Tibial artery (tissue), 4 donors: ENCODE measurements around the gene CHERP.

Source experiments
- DNase-seq, 2 donors: peaks; one replicate each; pipeline ENCODE4 v3.0.0-alpha.2; 2019
- H3K27ac ChIP-seq, 2 donors: fragments of 200-600 bp; sonication (generic) in 1 of 2; 1 replicate in 1 of 2; 2 replicates in 1 of 2; pipeline ENCODE4 v1.5.1; 2018 to 2019; ENCODE audit warnings: mild to moderate bottlenecking in 1 of 2
- H3K27me3 ChIP-seq, 2 donors: fragments of 200-600 bp; sonication (generic) in 1 of 2; one replicate each; pipeline versions ENCODE4 v1.5.1 to v1.6.0; 2016 to 2019
- H3K36me3 ChIP-seq, 3 donors: fragments of 200-600 bp; sonication (generic) in 2 of 3; one replicate each; pipeline ENCODE4 v1.5.1; 2016 to 2019; ENCODE audit warnings: mild to moderate bottlenecking in 2 of 3
- H3K4me1 ChIP-seq, 4 donors: fragments of 200-600 bp; sonication (generic) in 2 of 4; 1 replicate in 3 of 4; 2 replicates in 1 of 4; pipeline ENCODE4 v1.5.1; 2016 to 2019
- H3K4me3 ChIP-seq, 2 donors: fragments of 200-600 bp; sonication (generic) in 1 of 2; 1 replicate in 1 of 2; 2 replicates in 1 of 2; pipeline ENCODE4 v1.5.1; 2018 to 2019; ENCODE audit warnings: mild to moderate bottlenecking in 2 of 2
- H3K9me3 ChIP-seq, 3 donors: fragments of 200-600 bp; sonication (generic) in 1 of 3; one replicate each; pipeline ENCODE4 v1.5.1; 2016 to 2019
- intact Hi-C: fragments of 100-400 bp; cut with DNase I; formaldehyde crosslinking; loops from one replicate; pipeline ENCODE4 v1.15.0; 2023; ENCODE audit warnings: low total_unique reads
- TF ChIP-seq, protein P1 (sequence below), 2 experiments: fragments of 200-600 bp in 1 of 2; fragments of 450-650 bp in 1 of 2; IDR thresholded peaks; one replicate each; pipeline ENCODE4 v1.5.1; 2017 to 2019; ENCODE audit warnings: antibody characterized with exemption in 2 of 2, mild to moderate bottlenecking in 1 of 2, moderate library complexity in 1 of 2

CHERP gene

GRCh38 chr19:16542910-16543472, 754 bp upstream of the CHERP start:
- Histone ChIP-seq H3K36me3 (peaks cover 0 to 25% (median 8%) of the 10 kb centered on the region in 3 donors), H3K27me3 (no peaks in the 10 kb centered on the region), H3K27ac (peak overlapping the region; percentile 89 to 92), H3K9me3 (no peaks in the 10 kb centered on the region), H3K4me1 (peaks cover 0 to 49% (median 34%) of the 10 kb centered on the region in 4 donors), H3K4me3 (peak overlapping the region; percentile 78 to 82)
- no peak for DNase-seq
- intact Hi-C loops, result no loop called here
- TF ChIP-seq, protein P1, sequence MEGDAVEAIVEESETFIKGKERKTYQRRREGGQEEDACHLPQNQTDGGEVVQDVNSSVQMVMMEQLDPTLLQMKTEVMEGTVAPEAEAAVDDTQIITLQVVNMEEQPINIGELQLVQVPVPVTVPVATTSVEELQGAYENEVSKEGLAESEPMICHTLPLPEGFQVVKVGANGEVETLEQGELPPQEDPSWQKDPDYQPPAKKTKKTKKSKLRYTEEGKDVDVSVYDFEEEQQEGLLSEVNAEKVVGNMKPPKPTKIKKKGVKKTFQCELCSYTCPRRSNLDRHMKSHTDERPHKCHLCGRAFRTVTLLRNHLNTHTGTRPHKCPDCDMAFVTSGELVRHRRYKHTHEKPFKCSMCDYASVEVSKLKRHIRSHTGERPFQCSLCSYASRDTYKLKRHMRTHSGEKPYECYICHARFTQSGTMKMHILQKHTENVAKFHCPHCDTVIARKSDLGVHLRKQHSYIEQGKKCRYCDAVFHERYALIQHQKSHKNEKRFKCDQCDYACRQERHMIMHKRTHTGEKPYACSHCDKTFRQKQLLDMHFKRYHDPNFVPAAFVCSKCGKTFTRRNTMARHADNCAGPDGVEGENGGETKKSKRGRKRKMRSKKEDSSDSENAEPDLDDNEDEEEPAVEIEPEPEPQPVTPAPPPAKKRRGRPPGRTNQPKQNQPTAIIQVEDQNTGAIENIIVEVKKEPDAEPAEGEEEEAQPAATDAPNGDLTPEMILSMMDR (IDR thresholded peaks at IDR 0.05), result no peak

DNA sequence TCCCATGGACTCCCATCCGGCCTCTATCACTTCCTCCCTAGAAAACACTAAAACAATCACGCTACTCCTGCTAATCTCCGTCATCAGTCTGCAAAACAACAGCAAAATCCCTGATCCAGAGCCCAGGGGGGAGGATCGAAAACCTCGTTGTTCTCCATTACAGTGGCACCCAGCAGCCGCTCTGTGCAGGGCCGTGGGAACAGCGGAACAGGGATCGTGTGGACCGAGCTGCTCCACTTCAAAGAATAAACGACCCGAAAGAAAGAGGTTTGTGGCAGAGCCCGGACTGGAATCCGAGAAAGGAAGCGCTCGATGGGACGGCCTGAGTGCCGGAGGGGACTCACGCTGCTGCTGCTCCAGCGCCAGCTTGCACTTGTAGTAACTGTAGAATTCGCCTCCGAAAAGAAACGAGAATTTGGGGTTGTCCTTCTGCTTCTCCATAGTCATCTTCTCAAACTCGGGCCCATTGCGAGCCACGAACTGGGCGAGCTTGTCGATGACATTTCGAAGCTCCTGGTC, 652 bp downstream of the CHERP start:
- TF ChIP-seq, protein P1 (IDR thresholded peaks at IDR 0.05), result no peak
- H3K27ac ChIP-seq, result peak overlapping the region; percentile 89 to 92
- H3K27me3 ChIP-seq, result no peaks in the 10 kb centered on the region
- peak overlapping the region; percentile 78 to 82 for H3K4me3 ChIP-seq
- H3K9me3 ChIP-seq, result no peaks in the 10 kb centered on the region
- intact Hi-C loops, result no loop called here
- peaks cover 4 to 39% (median 20%) of the 10 kb centered on the region in 3 donors for H3K36me3 ChIP-seq
- H3K4me1 ChIP-seq, result peaks cover 0 to 49% (median 34%) of the 10 kb centered on the region in 4 donors
- no peak for DNase-seq

DNA sequence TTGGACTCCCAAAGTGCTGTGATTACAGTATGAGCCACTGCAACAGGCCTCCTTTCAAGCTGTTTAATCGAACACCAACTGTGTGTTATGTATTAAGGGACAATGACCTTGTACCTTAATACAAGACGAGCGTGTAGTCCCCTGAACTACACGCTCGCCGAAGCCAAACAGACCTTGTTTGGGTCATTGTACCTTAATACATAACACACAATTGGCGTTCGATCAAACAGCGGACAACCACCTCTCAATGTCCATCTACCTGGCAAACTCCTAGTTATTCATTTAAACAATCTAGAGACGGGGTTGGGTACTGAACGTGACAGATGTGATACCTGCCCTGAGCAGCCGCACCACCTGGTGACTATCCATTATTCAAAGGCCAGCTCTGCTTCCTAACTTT, 1.3 kb downstream of the CHERP start:
- intact Hi-C loops, result no loop called here
- Histone ChIP-seq H3K9me3 (no peaks in the 10 kb centered on the region), H3K27me3 (no peaks in the 10 kb centered on the region), H3K36me3 (peaks cover 4 to 46% (median 26%) of the 10 kb centered on the region in 3 donors), H3K4me1 (peaks cover 0 to 49% (median 34%) of the 10 kb centered on the region in 4 donors), H3K27ac (no peak overlapping the region), H3K4me3 (peak overlapping the region; percentile 78 to 82)
- no peak for DNase-seq
- TF ChIP-seq, protein P1 (IDR thresholded peaks at IDR 0.05), result no peak

DNA sequence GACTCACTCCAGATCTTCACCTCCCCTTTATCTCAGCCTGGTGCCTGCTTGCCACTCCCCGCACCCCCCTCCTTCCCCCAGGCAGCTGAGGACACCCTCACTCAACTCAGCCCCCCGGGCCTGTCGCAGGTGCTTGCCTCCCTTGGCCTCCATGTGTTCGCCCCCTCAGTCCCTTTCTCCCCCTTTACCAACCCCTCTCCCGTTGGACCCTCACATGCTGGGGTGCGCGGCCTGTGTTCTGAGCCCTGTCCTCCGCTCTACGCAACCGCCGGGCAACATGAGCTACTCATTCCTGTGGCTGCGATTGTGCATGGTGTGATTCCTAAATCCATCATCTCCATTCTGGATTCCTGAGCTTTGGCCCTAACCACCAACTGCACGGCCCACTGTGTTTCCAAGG, 5.1 kb downstream of the CHERP start:
- Histone ChIP-seq H3K27ac (no peak overlapping the region), H3K36me3 (peaks cover 39 to 84% (median 65%) of the 10 kb centered on the region in 3 donors), H3K9me3 (no peaks in the 10 kb centered on the region), H3K4me1 (peaks cover 0 to 32% (median 24%) of the 10 kb centered on the region in 4 donors), H3K27me3 (no peaks in the 10 kb centered on the region), H3K4me3 (no peak overlapping the region)
- TF ChIP-seq, protein P1 (IDR thresholded peaks at IDR 0.05), result no peak
- intact Hi-C loops, result no loop called here
- DNase-seq, result no peak

- intact Hi-C loops, result no loop called here
Measured at GRCh38 chr19:16536130-16536529, 6.1 kb downstream of the CHERP start.

More at GRCh38 chr19:16536130-16536529, 6.1 kb downstream of the CHERP start:
- H3K4me1 ChIP-seq, result peaks cover 0 to 26% (median 18%) of the 10 kb centered on the region in 4 donors
- TF ChIP-seq, protein P1 (IDR thresholded peaks at IDR 0.05), result no peak
- no peak overlapping the region for H3K4me3 ChIP-seq
- no peak overlapping the region for H3K27ac ChIP-seq
- no peak for DNase-seq
- no peaks in the 10 kb centered on the region for H3K27me3 ChIP-seq
- no peaks in the 10 kb centered on the region for H3K9me3 ChIP-seq
- peaks cover 49 to 94% (median 74%) of the 10 kb centered on the region in 3 donors for H3K36me3 ChIP-seq
